SU-DHL-6 (cell line): ENCODE data around the gene CIAO2A.

Experiments
- H2AFZ ChIP-seq: fragments of 200-600 bp; sonication (generic); 2 replicates; pipeline ENCODE4 v1.6.1; 2014; ENCODE audit warnings: low read depth, mild to moderate bottlenecking, moderate library complexity, mixed read lengths, antibody characterized with exemption, low read length; ENCODE audit not compliant: severe bottlenecking
- H3F3A ChIP-seq: fragments of 200-600 bp; shearing (Covaris generic); 2 replicates; pipeline ENCODE4 v1.6.0; 2016; ENCODE audit warnings: antibody characterized with exemption, mild to moderate bottlenecking; ENCODE audit not compliant: insufficient read depth
- H3K27ac ChIP-seq: fragments of 200-600 bp; sonication (generic); 2 replicates; pipeline ENCODE4 v1.5.1; 2016; ENCODE audit warnings: low read depth, mild to moderate bottlenecking, low read length, moderate library complexity, mixed read lengths
- H3K27me3 ChIP-seq: fragments of 200-600 bp; sonication (generic), shearing (Covaris generic); 2 replicates; pipeline ENCODE4 v1.6.0; 2014; ENCODE audit warnings: mild to moderate bottlenecking, low read length
- H3K36me3 ChIP-seq: fragments of 200-600 bp; sonication (generic); 2 replicates; pipeline ENCODE4 v1.6.1; 2014; ENCODE audit warnings: mild to moderate bottlenecking, low read length, mixed read lengths
- H3K4me2 ChIP-seq: fragments of 300-600, 200-600 bp; shearing (Covaris generic), sonication (generic); 2 replicates; pipeline ENCODE4 v1.6.0; 2014; ENCODE audit warnings: low read length, low read depth, mild to moderate bottlenecking; ENCODE audit not compliant: poor library complexity, severe bottlenecking
- H3K4me3 ChIP-seq: fragments of 200-600 bp; sonication (generic); 2 replicates; pipeline ENCODE4 v1.5.1; 2014; ENCODE audit warnings: antibody characterized with exemption, low read length, mild to moderate bottlenecking, mixed read lengths; ENCODE audit not compliant: insufficient read depth, poor library complexity, severe bottlenecking
- H3K79me2 ChIP-seq: fragments of 200-600 bp; sonication (generic); 2 replicates; pipeline ENCODE4 v1.6.1; 2014; ENCODE audit warnings: mild to moderate bottlenecking, low read length, moderate library complexity; ENCODE audit not compliant: insufficient read depth
- H3K9ac ChIP-seq: fragments of 200-600 bp; sonication (generic); 2 replicates; pipeline ENCODE4 v1.7.0; 2014; ENCODE audit warnings: mild to moderate bottlenecking, low read length
- H3K9me2 ChIP-seq: fragments of 200-600 bp; sonication (generic); replicated peaks from 2 replicates; pipeline ENCODE4 v1.6.1; 2014; ENCODE audit warnings: low read length; ENCODE audit not compliant: insufficient read depth
- H3K9me3 ChIP-seq: fragments of 200-600 bp; sonication (generic); 2 replicates; pipeline ENCODE4 v1.6.1; 2014; ENCODE audit warnings: low read length, mixed read lengths; ENCODE audit not compliant: insufficient read depth
- H4K20me1 ChIP-seq: fragments of 200-600 bp; sonication (generic); 2 replicates; pipeline ENCODE4 v1.6.1; 2014; ENCODE audit warnings: low read depth, mild to moderate bottlenecking, antibody characterized with exemption, low read length, moderate library complexity, mixed read lengths
- CTCF ChIP-seq: fragments of 200-600 bp; sonication (generic); IDR thresholded peaks from one replicate; pipeline ENCODE4 v1.5.1; 2017; ENCODE audit warnings: antibody characterized with exemption, mild to moderate bottlenecking, low read length, moderate library complexity; ENCODE audit not compliant: insufficient read depth, poor library complexity, severe bottlenecking
- EZH2phosphoT487 ChIP-seq: fragments of 200-600 bp; sonication (generic), shearing (Covaris generic); conservative IDR thresholded peaks from 2 replicates; pipeline ENCODE4 v1.6.1; 2018; ENCODE audit warnings: mild to moderate bottlenecking, antibody characterized with exemption, low read length, moderate library complexity, mixed read lengths

Gene CIAO2A

GRCh38 chr15:64138331-64138941, 44.8 kb upstream of the CIAO2A start:
- Histone ChIP-seq H3K27me3 (no peaks in the 10 kb centered on the region), H3K4me3 (no peak overlapping the region), H3K79me2 (no peaks in the 10 kb centered on the region), H3K9ac (no peak overlapping the region), H3K4me2 (no peak overlapping the region), H3K9me2 (no peaks in the 10 kb centered on the region), H3K27ac (no peak overlapping the region), H3F3A (no peaks in the 10 kb centered on the region), H4K20me1 (no peaks in the 10 kb centered on the region), H2AFZ (no peak overlapping the region), H3K36me3 (no peaks in the 10 kb centered on the region), H3K9me3 (no peaks in the 10 kb centered on the region)
- TF ChIP-seq CTCF, result no peak
- TF ChIP-seq EZH2phosphoT487, result no peak

GRCh38 chr15:64137226-64137833, 43.7 kb upstream of the CIAO2A start:
- no peaks in the 10 kb centered on the region for H3K9me2 ChIP-seq
- TF ChIP-seq EZH2phosphoT487 (no peak), CTCF (no peak)
- no peaks in the 10 kb centered on the region for H3K36me3 ChIP-seq
- no peaks in the 10 kb centered on the region for H3K79me2 ChIP-seq
- H4K20me1 ChIP-seq, result no peaks in the 10 kb centered on the region
- no peaks in the 10 kb centered on the region for H3K9me3 ChIP-seq
- no peak overlapping the region for H3K4me3 ChIP-seq
- no peaks in the 10 kb centered on the region for H3K27me3 ChIP-seq
- H2AFZ ChIP-seq, result no peak overlapping the region
- no peak overlapping the region for H3K9ac ChIP-seq
- no peak overlapping the region for H3K4me2 ChIP-seq
- H3K27ac ChIP-seq, result no peak overlapping the region
- no peaks in the 10 kb centered on the region for H3F3A ChIP-seq

GRCh38 chr15:64136347-64136746, 42.7 kb upstream of the CIAO2A start:
- Histone ChIP-seq H3K9me3 (no peaks in the 10 kb centered on the region), H3K27ac (no peak overlapping the region), H3F3A (no peaks in the 10 kb centered on the region), H3K4me2 (no peak overlapping the region), H2AFZ (no peak overlapping the region), H3K9ac (no peak overlapping the region), H3K79me2 (no peaks in the 10 kb centered on the region), H4K20me1 (no peaks in the 10 kb centered on the region), H3K4me3 (no peak overlapping the region), H3K9me2 (no peaks in the 10 kb centered on the region), H3K36me3 (peaks cover 3% of the 10 kb centered on the region; the same call in 1 of the 2 replicates), H3K27me3 (no peaks in the 10 kb centered on the region)
- TF ChIP-seq EZH2phosphoT487 (no peak), CTCF (no peak)
